ENCODE results near the gene LAMA3. TPM values are rescaled to one million over a fixed set of nuclear protein-coding genes. Genes with fewer than 3 reads are reported as not detected.

LAMA3 gene
- total RNA-seq, 1 donor from 2014 or later = 40.1 TPM

DNA sequence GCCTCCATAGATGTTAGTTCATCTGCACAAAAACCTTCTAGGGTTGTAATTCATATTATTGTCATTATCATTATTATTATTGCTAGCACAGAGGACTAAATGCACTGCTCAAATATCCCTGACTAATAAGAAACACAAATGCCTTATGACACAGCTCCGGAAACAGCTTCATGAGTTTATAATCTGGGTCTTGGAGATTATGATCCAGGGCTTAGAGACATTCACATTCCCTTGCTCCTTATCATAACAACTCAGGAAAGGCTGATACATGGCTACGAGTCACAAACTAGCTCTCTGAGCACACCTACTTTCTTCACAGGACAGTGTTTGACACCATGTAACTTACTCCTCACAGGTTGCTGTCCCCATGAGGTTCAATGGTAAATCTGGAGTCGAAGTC is 223.1 kb downstream of the LAMA3 start:
- no peak for ATAC-seq

DNA sequence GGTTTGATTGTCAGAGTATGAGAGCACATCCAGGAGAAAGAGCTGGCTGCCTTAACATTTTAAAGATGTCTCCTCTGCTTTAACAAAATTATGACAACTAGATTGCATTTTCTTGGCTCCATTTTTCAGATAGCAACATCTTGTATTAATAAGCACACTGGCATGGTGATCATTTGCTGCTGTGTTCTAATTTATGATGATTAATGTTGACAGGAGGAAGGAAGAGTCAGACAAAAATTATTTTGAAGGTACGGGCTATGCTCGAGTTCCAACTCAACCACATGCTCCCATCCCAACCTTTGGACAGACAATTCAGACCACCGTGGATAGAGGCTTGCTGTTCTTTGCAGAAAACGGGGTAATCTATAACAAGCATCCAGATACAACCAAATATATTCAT is 227.1 kb downstream of the LAMA3 start:
- no peak for ATAC-seq

DNA sequence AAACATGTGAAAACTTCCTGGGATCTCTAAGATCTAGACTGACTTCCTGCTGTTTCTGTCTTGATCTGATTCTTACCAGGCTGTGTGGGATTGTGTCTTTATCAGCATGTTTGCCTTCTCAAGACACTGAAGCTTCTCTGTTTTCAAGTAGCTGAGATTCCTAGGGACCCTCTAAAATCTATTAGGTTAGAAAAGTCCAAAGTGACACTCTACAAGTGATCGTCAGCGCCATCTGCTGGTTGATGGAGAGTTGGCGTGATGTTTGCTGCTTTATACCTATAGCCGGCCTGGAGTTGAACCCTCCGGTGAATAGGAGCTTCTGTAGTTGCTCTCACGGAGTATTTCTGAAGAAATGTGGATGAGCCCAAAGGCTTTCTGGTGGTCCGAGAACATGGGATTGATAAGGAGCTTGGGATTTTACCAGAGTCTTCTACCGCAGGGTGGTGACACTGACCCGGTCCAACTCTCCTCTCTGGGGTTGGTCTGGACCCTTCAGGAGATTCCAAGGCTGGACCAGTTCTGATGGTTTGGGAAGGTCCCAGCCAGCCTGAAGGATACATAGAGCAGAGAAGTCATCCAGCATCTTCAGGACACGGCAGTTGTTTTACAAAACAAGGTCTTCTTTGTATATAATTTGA is 229.3 kb downstream of the LAMA3 start:
- peak; percentile 50 for ATAC-seq

DNA sequence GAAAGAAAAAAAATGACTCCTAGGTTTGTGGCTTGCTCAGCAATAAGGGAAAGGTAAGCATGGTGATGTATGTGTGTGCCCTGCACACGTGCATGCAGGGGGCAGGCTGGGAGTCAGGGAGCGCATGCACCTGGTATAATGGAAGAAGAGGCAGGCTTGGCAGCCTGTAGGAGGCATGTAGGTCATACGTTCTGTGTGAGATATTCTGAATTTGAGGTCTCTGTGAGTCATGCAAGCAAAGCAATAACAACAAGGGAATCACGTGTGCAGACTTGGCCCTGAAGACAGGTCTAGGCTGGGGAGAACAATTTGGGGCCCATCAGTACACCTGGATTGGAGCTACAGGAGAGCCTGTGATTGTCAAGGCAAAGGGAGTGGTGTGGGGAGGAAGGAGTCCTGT is 230.8 kb downstream of the LAMA3 start:
- ATAC-seq = peak; percentile 55

DNA sequence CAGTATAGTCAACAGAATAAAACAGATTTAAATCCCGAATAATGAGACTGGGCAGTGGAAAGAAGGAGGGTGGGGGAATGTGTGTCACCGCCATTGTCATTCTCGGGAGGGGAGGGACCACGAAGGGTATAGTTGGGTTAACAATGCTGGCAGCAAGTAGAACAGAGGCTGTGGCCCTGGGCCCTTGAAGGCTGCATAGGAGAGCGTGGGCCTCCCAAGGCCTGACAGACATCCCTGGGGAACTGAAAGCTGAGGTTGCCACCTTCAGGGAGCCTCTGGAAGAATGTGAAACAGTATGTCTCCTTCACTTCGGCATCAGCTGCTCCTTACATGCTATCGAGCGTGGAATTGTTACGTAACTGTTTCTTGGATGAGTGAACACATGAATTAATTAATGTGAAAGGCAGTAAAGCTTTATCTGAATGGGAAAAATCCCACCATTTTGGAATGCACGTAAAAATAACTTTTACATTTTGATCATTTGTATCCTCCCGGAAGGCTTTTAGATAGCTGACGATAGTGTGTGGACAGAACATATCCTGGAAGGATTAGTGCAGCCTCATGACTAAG is 232.5 kb downstream of the LAMA3 start:
- ATAC-seq = no peak

DNA sequence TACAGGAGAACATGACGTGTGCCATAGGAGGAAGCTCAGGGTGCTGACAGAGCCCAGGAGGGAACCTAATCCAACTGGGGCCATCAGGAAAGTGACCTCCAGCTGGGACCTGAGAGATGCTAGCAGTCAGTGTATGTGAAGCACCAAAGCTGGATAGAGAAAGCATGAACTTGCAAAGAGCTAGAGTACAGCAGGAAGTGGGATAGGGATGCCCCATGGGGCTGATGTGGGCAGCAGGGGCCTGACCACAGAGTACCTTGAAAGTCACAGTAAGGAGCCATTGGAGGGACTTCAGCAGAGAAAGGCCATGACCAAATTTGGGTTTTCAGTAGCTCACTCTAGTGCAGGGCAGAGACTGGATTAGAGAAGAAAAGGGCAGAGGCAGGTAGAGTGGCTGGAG is 233.7 kb downstream of the LAMA3 start:
- ATAC-seq = peak; percentile 7

DNA sequence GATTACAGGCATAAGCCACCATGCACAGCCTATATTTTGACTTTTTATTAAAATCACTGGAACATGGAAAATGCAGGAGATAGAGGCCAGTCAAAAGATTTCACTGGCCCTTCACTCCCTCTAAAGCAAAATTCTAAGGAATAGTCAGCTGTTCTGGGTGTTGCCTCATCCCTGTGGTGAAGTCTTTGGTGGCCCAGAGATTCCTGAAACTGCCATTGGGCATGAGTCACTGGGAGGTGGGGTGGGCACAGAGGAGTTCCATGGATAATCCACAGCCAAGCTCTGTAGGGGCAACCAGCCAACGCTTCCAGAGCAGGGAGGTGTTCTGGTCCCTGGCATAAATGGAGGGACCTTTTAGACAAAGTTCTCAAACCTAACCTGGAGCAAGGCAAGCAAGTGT is 235.6 kb downstream of the LAMA3 start:
- ATAC-seq = no peak

DNA sequence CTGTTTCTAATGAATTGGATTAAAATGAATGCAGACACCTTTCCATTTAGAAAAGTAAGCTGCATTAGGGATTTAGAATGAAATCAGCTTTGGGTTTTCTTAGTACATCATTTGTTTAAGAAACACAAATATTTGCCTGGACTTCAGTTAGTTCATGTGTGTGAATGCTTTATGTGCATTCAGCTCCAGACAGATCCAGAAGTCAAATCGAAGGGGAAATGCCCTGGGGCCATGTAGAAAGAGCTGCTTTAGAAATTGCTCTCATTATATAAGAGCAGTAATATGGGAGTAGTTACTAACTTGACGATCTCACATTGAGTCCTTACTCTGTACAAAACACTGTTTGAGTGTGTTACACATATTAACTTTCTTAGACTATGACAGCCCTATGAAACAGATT is 237.3 kb downstream of the LAMA3 start:
- ATAC-seq = no peak

DNA sequence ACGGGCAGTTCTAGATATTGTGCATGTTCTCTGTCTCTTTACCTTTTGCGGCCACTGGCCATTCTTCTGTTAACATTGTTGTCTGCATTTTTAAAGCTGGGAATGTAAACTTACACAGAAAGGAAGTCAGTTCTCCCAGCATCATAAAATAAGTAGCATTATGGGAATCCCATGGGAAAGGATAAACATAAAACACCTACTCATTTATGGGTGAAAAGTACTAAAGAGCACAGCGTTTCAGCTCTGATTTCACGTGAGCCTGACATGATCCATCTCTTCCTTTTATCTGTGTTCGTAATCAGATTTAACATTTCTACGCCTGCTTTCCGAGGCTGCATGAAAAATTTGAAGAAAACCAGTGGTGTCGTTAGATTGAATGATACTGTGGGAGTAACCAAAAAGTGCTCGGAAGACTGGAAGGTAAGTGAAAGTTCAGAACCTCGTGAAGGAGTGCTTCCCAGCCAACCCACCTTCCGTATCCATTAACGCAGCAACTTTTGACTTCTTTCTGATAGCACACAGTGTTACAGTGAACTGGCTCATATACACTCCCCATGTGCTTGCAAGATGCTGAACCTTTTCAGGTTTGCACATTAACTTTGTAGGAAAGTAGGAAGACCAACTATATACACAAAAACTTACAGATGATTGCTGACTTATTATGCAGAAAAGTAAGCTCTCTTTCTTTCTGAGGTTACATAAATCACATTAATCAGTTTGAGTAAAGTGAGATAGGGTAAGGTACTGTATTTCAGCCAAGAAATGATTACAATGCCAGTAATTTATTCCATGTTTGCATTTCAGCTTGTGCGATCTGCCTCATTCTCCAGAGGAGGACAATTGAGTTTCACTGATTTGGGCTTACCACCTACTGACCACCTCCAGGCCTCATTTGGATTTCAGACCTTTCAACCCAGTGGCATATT is 238.8 kb downstream of the LAMA3 start:
- no peak for ATAC-seq

DNA sequence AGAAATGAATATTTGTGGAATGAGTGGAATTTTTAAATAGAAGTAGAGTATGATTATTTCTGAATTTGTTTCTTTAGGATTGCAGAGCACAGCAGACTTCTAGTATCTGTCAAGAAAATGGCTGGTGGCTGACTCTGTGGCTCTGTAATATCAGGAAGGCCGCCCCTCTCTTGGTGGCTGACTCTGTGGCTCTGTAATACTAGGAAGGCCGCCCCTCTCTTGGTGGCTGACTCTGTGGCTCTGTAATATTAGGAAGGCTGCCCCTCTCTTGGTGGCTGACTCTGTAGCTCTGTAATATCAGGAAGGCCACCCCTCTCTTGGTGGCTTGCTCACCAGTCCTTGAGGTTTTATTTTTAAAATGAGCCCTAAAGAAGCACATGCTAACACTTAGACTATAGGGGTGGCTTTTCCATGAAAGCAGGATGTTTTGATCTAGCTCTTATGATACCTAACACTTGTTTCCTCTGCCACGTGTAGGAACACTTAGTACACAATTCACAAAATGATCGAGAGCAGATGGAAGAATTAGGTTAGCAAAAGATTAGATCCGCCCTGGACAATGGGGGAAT is 240.2 kb downstream of the LAMA3 start:
- ATAC-seq = no peak

DNA sequence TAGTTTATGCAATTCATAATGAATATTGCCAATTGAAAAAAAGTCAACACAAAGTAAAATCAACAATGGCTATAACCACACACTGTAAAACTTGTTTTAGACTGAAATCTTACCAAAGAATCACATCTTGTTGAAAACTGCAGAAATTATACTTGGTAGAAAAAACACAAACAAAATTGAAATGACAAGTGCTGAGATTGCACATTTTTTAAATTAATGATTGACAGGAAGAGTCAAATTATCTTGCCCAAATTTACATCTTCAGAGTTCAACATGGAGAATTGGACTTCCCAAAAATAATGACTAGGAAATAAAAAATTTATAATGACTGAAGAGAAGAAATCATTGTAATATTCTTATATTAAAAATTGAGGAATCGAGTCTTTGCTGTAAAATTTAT is 240.7 kb downstream of the LAMA3 start:
- ATAC-seq = no peak

DNA sequence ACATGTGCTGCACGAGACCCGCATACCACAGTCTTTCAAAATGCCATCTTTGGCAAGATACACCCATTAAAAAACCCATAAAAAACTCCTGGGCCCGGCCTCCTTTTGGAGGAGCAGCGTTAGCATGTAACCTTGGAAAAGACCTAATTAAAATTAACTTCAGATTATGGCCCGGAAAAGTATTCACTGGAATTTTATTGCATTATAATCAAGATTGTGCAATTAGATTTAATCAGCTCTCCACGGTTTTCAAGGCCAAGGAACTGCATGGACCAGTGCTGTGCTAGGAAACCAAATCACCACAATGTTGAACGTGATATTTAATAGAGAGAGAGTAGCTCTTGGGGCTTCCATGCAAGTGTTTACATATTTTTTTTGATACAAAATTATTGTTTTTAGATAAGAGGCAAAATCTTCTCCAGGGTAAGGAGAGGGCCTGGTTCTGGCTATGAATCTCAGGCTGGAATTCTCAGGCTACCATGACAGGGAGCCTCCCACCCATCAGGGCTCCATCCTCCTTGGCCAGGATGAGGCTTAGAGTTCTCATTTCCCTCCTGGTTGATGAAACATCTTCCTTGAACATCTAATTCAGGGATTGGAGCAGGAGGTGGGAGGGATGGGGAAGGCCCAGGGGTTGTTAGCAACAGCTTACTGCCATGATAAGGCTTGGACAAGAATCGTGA is 243.3 kb downstream of the LAMA3 start:
- no peak for ATAC-seq

DNA sequence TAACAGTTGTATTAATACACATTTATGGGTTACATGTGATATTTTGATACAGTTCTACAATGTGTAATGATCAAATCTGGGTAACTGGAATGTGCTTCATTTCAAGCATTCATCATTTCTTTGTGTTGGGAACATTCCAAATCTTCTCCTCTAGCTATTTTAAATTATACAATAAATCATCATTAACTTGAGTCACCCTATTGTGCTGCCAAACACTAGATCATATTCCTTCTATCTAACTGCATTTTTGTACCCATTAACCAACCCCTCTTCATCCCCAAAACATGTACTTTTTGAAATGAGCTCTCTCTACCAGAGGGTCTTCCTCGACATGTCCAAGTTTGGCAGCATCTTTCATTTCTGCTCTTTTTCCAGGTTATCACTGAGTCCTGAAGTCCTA is 244.2 kb downstream of the LAMA3 start:
- no peak for ATAC-seq

DNA sequence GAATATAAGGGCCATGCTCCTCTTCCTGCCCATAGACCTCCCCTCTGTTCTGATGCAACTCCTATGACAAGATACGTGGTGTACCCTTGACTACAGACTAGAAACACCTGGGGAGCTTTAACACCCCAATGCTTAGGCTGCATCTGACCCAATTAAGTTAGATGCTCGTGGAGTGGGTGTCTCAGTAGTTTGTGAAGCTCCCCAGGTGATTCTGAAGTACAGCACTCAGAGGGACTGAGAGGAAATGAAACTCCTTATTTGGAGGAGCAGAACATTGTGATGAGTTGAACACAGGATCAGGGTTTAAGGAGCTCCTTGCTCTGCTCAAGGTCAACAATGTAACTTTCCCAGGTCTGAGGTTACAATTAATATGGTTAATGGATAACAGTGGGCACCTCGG is 245.0 kb downstream of the LAMA3 start:
- no peak for ATAC-seq

DNA sequence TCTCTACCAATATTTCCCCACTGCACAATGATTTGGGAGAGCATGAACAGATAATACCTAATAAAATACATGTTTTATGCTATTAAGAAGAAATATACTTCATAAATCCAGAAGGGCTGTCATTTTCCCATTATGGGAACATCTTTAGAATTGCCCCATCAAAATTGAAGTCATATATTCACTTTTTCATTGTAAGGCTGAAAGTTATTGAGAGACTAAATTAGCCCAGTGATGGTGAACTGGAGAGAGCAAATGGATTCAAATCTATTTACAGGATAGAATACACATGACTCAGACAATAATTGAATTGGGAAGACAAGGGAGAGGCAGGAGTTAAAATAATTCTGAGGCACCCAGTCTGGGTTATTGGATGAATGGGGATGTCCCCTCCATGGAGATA is 245.6 kb downstream of the LAMA3 start:
- ATAC-seq = no peak

DNA sequence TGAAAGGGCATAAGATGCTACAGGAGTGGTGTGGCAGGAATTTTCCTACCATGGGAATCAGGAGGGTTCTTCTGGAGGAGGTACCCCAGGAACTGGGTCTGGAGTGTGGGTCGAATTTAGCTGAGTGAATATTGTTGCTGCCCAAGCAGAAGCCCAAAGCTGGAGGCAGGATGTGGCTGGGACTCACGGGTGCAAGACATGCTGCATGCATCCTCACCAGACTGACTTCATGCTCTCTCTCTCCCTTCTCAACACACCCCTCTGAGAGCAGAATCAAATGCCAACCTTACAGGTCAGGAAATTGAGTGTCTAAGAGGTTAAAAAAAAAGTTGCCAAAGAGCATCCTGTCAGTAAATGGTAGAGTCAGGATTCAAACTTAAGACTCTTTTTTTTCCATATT is 246.6 kb downstream of the LAMA3 start:
- ATAC-seq = no peak

DNA sequence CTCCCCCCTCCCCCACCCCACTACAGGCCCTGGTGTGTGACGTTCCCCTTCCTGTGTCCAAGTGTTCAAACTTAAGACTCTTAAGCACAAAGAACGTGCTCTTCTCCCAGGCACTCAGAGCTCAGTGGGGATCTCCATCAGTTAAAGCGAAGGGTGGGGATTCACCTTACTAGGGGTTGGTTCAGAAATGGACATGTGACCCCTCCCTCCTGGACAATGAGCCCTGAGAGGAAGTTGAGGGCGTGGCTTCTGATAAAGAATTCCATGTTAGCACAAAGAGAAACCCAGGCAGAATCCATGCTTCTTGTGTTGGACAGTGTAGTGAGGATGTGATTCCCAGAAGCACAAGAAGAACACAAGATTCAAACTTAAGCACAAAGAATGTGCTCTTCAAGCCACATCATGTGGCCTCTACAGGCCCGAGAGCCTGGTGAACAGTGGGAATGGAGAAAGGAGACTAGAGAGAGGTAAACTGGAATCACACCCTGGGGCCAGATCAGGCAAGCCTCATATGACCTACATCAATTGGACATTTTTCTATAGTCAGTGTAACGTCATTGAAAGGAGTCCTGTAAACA is 247.2 kb downstream of the LAMA3 start:
- no peak for ATAC-seq

DNA sequence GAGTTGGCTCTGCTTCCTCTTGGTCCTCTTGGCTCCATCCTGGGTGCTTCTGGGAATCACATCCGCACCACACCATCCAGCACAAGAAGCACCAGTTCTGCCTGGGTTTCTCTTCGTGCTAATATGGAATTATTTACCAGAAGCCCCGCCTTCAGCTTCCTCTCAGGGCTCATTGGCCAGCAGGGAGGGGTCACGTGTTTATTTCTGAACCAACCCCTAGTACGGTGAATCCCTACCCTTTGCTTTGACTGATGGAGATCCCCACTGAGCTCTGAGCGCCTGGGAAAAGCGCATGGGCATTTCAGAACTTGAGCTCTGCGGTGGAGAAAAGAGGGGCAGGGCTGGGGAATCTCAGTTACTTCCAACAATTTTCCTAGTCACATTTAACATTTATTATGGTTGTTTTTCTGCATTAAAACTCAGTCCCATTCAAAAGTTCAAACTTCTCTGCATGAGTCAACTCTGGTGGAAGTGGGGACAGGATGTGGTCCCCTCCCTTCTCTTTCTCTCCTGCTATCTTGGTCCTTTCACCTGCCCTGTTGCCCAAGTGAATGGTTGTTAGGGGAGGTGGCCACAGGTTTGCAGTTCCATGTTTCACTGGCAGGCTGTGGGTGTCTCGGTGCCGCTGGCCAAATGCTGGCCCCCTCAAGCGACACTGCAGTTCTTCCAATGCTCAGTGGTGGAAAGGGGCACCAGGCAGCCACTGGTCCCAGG is 248.9 kb downstream of the LAMA3 start:
- no peak for ATAC-seq

DNA sequence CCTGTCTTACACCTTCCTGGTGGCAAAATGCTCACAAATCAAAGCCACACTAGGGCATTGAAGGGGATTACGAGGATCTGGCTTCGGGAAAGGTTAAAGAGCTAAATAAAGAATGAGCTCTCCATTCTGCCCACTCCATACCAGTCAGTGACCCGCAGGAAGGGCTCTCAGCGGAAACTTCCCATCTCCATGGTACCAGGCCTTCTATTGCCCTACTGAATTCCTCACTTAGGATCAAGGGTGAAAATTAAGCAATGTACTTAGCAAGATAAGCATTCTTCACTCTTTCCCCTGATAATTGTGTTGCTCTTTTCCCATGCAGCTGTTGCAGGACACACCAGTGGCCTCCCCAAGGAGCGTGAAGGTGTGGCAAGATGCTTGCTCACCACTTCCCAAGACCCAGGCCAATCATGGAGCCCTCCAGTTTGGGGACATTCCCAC is 249.7 kb downstream of the LAMA3 start:
- ATAC-seq = no peak

DNA sequence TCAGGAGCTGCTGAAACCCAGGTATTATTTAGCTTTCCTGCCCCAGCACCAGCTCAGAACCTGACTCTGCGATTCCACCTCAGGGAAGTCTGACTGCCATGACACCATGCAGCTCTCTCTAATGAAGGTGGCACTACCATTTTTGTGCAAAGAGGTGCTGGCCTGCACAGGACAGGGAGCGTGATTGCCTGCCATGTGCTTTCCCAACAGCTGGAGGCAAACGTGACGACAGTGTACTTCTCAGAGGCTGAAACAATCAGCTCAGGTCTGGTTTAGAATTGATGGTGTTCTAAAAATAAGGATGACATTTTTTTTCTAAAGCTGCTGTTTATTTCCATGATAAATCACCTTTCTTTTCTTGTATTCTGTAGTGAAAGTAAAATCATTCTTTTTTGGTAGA is 250.1 kb downstream of the LAMA3 start:
- no peak for ATAC-seq

DNA sequence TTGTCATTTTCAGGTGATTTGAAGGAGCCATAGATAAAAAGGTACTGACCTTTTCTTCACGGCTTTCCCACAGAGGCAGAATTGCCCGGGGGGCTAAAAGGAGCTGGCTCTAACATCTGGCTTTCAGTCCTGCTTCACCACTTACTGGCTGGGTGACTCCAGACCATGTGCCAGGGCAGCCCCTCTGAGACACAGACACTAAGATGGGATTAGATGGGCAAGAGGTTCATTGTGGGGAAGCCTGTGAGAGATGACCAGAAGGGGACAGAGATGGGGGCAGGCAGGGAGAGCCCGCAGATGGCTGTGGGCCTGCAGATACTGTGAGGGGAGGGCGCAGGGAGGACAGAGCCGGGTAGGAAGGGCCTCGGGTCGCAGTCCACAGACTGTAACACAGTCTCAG is 250.6 kb downstream of the LAMA3 start:
- no peak for ATAC-seq

DNA sequence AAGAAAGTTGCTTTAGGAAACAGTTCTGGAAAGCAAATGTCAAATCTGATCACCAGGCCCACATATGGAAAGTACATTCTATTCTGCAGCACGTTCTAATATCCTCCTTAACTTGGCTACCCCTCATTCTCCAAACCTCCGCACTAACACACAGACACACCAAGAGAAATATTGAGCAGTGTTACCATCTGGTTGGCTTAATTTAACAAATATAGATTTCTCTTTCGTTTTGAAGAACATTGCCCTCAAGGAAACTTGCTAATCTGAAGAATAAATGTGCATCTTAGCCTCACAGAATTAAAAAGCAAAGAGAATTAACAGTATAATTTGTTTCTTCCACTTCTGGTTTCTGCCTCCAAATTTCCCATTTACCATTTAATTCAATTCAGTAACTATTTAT is 252.5 kb downstream of the LAMA3 start:
- no peak for ATAC-seq

Data from esophagus mucosa (tissue), 1 donor.